Sigmoid colon (tissue), 4 donors: ENCODE measurements around the gene GADL1.

Source experiments
- POLR2A ChIP-seq, 2 donors: fragments of 450-650 bp; IDR thresholded peaks; one replicate each; pipeline ENCODE4 v1.6.1; 2016; ENCODE audit warnings: antibody characterized with exemption in 2 of 2, mild to moderate bottlenecking in 2 of 2, moderate library complexity in 2 of 2
- POLR2AphosphoS5 ChIP-seq, 4 donors: sonication (generic); formaldehyde crosslinking; IDR thresholded peaks; one replicate each; pipeline ENCODE4 v1.6.1; 2017; ENCODE audit warnings: antibody characterized with exemption in 4 of 4
- TF ChIP-seq, protein P1 (sequence below), 4 experiments: fragments of 450-650 bp in 3 of 4; fragments of 200-600 bp in 1 of 4; IDR thresholded peaks; one replicate each; pipeline ENCODE4 v1.5.1; 2016 to 2019; ENCODE audit warnings: antibody characterized with exemption in 4 of 4, mild to moderate bottlenecking in 3 of 4, moderate library complexity in 2 of 4

DNA sequence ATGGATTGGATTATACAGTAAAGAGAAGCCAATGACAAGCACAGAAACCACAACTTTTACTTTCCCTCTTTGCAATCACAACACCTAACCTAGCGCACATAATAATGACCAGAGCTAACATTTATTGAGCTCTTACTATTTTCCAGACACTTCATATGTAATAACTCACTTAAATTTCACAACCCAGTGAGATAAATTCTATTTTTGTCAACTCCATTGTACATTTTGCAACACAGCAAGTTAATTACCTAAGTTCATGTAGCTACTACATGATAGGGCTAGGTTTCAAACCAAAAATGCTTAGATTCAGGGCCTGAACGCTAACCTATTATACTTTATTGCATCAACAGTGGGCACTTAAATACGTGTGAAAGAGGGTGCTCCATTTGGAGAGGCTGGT is 89.5 kb downstream of the GADL1 start:
- TF ChIP-seq, protein P1, sequence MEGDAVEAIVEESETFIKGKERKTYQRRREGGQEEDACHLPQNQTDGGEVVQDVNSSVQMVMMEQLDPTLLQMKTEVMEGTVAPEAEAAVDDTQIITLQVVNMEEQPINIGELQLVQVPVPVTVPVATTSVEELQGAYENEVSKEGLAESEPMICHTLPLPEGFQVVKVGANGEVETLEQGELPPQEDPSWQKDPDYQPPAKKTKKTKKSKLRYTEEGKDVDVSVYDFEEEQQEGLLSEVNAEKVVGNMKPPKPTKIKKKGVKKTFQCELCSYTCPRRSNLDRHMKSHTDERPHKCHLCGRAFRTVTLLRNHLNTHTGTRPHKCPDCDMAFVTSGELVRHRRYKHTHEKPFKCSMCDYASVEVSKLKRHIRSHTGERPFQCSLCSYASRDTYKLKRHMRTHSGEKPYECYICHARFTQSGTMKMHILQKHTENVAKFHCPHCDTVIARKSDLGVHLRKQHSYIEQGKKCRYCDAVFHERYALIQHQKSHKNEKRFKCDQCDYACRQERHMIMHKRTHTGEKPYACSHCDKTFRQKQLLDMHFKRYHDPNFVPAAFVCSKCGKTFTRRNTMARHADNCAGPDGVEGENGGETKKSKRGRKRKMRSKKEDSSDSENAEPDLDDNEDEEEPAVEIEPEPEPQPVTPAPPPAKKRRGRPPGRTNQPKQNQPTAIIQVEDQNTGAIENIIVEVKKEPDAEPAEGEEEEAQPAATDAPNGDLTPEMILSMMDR (IDR thresholded peaks at IDR 0.05), result no peak
- TF ChIP-seq POLR2AphosphoS5 (IDR thresholded peaks at IDR 0.05), result no peak
- no peak for TF ChIP-seq POLR2A (IDR thresholded peaks at IDR 0.05)
